Gastrocnemius medialis (tissue), 4 donors: ENCODE measurements around the gene SECISBP2. TPM values are rescaled to one million over a fixed set of nuclear protein-coding genes. Genes with fewer than 3 reads are reported as not detected.
A peak's percentile ranks its signal among the peaks of the same experiment; 100 is the strongest.

Experiments used
- ATAC-seq, 2 donors: fragments of 150-250 bp; one replicate each; pipeline ENCODE4 v1.9.1; 2016
- DNase-seq, 2 donors: peaks; one replicate each; pipeline ENCODE4 v3.0.0-alpha.2; 2019
- H3K27ac ChIP-seq, 4 donors: fragments of 200-600 bp; sonication (generic); 1 replicate in 1 of 4; 2 replicates in 3 of 4; pipeline ENCODE4 v1.5.1; 2016 to 2018; ENCODE audit warnings: mild to moderate bottlenecking in 2 of 4, moderate library complexity in 1 of 4
- H3K27me3 ChIP-seq, 3 donors: fragments of 200-600 bp; sonication (generic) in 2 of 3; 1 replicate in 1 of 3; 2 replicates in 2 of 3; pipeline versions ENCODE4 v1.5.1 to v1.6.0; 2016 to 2019; ENCODE audit warnings: mild to moderate bottlenecking in 1 of 3, moderate library complexity in 1 of 3
- H3K36me3 ChIP-seq, 2 donors: fragments of 200-600 bp; sonication (generic) in 1 of 2; one replicate each; pipeline ENCODE4 v1.5.1; 2017 to 2018
- H3K4me1 ChIP-seq, 2 donors: fragments of 200-600 bp; sonication (generic) in 1 of 2; one replicate each; pipeline ENCODE4 v1.5.1; 2016 to 2017; ENCODE audit warnings: mild to moderate bottlenecking in 2 of 2
- H3K4me3 ChIP-seq, 4 donors: fragments of 200-600 bp; sonication (generic) in 3 of 4; 1 replicate in 1 of 4; 2 replicates in 3 of 4; pipeline ENCODE4 v1.5.1; 2016 to 2019; ENCODE audit warnings: mild to moderate bottlenecking in 2 of 4
- H3K9me3 ChIP-seq, 3 donors: fragments of 200-600 bp; sonication (generic) in 2 of 3; 1 replicate in 1 of 3; 2 replicates in 2 of 3; pipeline ENCODE4 v1.5.1; 2016 to 2019
- CTCF ChIP-seq, 5 experiments: fragments of 450-650 bp in 3 of 5; fragments of 200-600 bp in 2 of 5; sonication (generic) in 2 of 5; IDR thresholded peaks in 4 of 5; conservative IDR thresholded peaks in 1 of 5; 1 replicate in 4 of 5; 2 replicates in 1 of 5; pipeline ENCODE4 v1.5.1; 2016 to 2019; ENCODE audit warnings: antibody characterized with exemption in 5 of 5, mild to moderate bottlenecking in 3 of 5, moderate library complexity in 3 of 5
- POLR2A ChIP-seq, 2 donors: fragments of 450-650 bp; IDR thresholded peaks; one replicate each; pipeline ENCODE4 v1.6.1; 2017; ENCODE audit warnings: antibody characterized with exemption in 2 of 2, mild to moderate bottlenecking in 2 of 2, moderate library complexity in 2 of 2
- in situ Hi-C, 4 donors: fragments of 200-750 bp; cut with MboI; loops; one replicate each; pipeline versions ENCODE4 v1.15.0 to v1.8.0; 2017; ENCODE audit warnings: low sequenced_read_pairs in 4 of 4
- intact Hi-C: fragments of 100-400 bp; cut with DNase I; formaldehyde crosslinking; loops from one replicate; pipeline ENCODE4 v1.15.1; 2023; ENCODE audit warnings: low total_unique reads
- total RNA-seq, 4 donors: library from RNA; depleted of rRNA; stranded (reverse); fragments of >200 nt; gene quantifications; one replicate each; pipeline versions ENCODE4 v1.1.0 to v1.2.3, GENCODE V29; 2016

The SECISBP2 gene
- total RNA-seq, 4 donors from 2014 or later: 40.2 to 70.8 (median 54.9) TPM

DNA sequence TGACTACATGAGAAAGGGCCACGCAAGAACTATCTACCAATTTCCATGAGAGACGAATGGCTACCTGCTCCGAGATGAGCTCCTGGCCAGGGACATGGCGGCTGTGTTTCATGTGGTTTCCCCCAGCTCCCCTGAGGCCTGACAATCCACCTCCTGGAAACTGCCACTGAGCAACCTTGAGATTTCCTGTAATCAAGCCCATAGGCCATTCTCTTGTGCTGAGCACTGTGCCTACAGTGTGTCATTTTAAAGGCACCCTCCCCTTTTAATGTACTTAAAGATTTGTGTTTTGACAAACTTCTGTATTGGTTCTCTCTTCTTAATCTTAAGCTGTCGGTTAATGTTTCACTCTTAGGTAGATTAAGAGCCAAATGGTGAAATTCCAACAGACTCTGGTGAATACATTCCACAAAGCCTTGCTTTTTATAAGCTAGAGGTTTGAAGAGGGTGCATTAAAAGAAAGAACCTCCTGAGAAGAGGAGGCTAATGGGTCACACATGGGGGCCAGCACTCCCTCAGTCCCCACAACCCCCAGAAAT is 72.3 kb downstream of the SECISBP2 start:
- H3K27ac ChIP-seq: peak overlapping the region in 2 of 4 donors; percentile 90 to 93
- H3K9me3 ChIP-seq: no peaks in the 10 kb centered on the region
- DNase-seq (no peak), ATAC-seq (no peak)
- peaks cover 0 to 37% of the 10 kb centered on the region in 2 donors for H3K36me3 ChIP-seq
- in situ Hi-C loops (no loop called here), intact Hi-C loops (no loop called here)
- H3K4me3 ChIP-seq: no peak overlapping the region
- no peaks in the 10 kb centered on the region for H3K27me3 ChIP-seq
- H3K4me1 ChIP-seq: peaks cover 20 to 26% of the 10 kb centered on the region in 2 donors
- TF ChIP-seq POLR2A (IDR thresholded peaks at IDR 0.05) (no peak), CTCF (IDR thresholded peaks at IDR 0.05 in 4 of 5, conservative IDR thresholded peaks at IDR 0.05 in 1 of 5) (no peak)

DNA sequence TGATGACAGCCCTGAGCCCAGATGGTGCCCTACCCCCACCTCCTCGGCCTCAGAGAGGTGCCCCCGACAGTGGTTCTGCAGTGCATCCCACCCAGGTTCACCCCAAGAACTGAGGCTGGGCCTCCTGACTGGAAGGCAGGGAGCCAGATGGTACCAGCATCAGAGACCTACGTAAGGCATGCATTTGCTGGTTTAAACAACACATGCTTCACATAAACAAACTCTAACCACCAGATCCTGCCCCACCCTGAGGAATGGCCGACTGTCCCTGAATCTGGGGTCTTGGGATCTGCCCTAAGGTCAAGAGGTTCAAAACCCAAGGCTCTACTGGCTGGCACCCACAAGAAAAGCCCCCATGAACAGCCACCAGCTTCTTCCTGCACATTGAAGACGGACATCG is 73.3 kb downstream of the SECISBP2 start:
- in situ Hi-C loops (no loop called here), intact Hi-C loops (no loop called here)
- H3K4me1 ChIP-seq: peaks cover 12 to 19% of the 10 kb centered on the region in 2 donors
- no peaks in the 10 kb centered on the region for H3K27me3 ChIP-seq
- H3K9me3 ChIP-seq: no peaks in the 10 kb centered on the region
- TF ChIP-seq CTCF (IDR thresholded peaks at IDR 0.05 in 4 of 5, conservative IDR thresholded peaks at IDR 0.05 in 1 of 5) (no peak), POLR2A (IDR thresholded peaks at IDR 0.05) (no peak)
- H3K36me3 ChIP-seq: peaks cover 0 to 43% of the 10 kb centered on the region in 2 donors
- DNase-seq (no peak), ATAC-seq (no peak)
- peak overlapping the region in 2 of 4 donors; percentile 2 to 93 for H3K27ac ChIP-seq
- no peak overlapping the region for H3K4me3 ChIP-seq

DNA sequence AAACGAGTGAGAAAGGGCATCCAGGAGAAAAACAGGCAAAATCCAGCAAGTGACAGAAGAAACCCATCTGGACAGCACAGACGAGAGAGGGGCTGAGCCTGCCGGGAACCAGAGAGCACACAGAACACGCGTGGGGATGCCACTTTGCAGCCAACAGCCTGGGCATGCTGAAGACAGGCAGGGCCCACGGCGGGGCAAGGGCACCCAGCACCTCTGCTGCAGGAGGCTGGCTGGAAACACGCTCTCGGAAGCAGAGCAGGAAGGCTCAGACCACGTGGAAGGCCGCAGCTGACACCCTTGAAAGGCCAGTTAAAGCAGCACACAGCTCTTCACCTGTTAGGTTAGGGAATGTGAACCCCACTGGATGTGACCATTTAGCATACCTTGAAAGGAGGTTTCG is 76.1 kb downstream of the SECISBP2 start:
- Histone ChIP-seq H3K27me3 (no peaks in the 10 kb centered on the region), H3K36me3 (peaks cover 0 to 43% of the 10 kb centered on the region in 2 donors), H3K9me3 (no peaks in the 10 kb centered on the region), H3K27ac (no peak overlapping the region), H3K4me3 (no peak overlapping the region), H3K4me1 (peaks cover 0 to 2% of the 10 kb centered on the region in 2 donors)
- in situ Hi-C loops: no loop called here
- intact Hi-C loops: no loop called here
- no peak for TF ChIP-seq CTCF (IDR thresholded peaks at IDR 0.05 in 4 of 5, conservative IDR thresholded peaks at IDR 0.05 in 1 of 5)
- no peak for TF ChIP-seq POLR2A (IDR thresholded peaks at IDR 0.05)
- ATAC-seq (no peak), DNase-seq (no peak)

DNA sequence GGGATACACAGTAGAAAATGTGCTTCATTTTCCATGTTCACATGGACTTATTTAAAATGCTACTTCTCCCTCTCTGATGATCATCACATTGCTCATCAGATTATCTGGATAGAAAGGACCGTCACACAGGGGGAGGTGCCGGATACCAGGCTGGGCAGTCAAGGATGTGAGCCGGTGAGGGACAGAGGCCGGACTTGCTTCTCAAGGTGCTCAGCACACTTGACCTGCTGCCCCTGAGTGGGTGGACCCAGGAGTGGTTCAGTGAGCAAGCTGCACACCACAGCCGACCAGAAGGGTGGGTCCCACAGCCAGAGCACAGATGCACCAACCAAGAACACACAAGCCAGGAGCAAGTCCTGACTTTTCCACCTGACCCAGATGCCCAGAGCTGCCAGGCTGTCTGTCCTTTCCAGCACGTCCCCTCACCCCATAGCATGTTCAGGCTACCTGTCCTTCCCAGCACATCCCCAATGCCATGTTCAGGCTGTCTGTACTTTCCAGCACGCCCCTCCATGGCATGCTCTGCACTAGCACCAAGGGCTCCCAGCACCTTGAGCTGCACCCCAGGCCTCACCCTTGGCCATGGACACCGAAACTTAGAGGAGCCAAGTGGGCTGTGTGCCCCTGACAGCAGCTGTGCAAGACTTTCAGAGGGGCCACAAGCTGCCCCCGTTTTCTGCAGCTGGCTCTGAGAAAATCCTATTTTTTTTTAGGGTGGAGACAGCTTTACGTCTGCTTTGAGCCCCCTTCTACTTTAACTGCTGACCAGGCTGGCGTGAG is 77.8 kb downstream of the SECISBP2 start:
- Histone ChIP-seq H3K9me3 (no peaks in the 10 kb centered on the region), H3K4me3 (no peak overlapping the region), H3K36me3 (peaks cover 0 to 29% of the 10 kb centered on the region in 2 donors), H3K27me3 (no peaks in the 10 kb centered on the region), H3K4me1 (peaks cover 0 to 4% of the 10 kb centered on the region in 2 donors), H3K27ac (no peak overlapping the region)
- intact Hi-C loops (no loop called here), in situ Hi-C loops (no loop called here)
- no peak for TF ChIP-seq POLR2A (IDR thresholded peaks at IDR 0.05)
- no peak for ATAC-seq
- no peak for DNase-seq

DNA sequence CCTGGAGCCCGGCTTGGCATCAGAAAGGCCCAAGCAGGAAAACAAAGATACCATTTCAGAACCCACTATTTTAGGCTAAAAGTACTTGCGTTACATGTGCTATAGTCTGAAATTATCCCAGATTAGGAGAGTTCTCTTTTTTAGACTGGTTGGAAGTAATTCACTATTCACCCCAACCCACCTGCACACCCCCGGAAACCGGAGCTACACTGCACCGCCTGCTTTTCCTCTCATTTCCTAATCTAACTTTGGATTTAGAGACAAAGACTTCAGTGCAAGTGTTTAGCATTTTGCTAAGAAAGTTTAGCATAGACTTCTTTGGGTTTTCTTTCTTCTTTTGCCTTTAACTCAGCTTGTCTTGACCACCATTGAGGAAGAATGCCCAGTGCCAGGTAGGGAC is 79.2 kb downstream of the SECISBP2 start:
- Histone ChIP-seq H3K36me3 (peaks cover 0 to 18% of the 10 kb centered on the region in 2 donors), H3K4me1 (peaks cover 0 to 4% of the 10 kb centered on the region in 2 donors), H3K9me3 (no peaks in the 10 kb centered on the region), H3K27ac (no peak overlapping the region), H3K27me3 (no peaks in the 10 kb centered on the region), H3K4me3 (no peak overlapping the region)
- DNase-seq (no peak), ATAC-seq (no peak)
- TF ChIP-seq CTCF (IDR thresholded peaks at IDR 0.05 in 4 of 5, conservative IDR thresholded peaks at IDR 0.05 in 1 of 5) (no peak), POLR2A (IDR thresholded peaks at IDR 0.05) (no peak)
- intact Hi-C loops: no loop called here
- in situ Hi-C loops: no loop called here
